Measurements from ENCODE around the gene VDAC2. TPM values are rescaled to one million over a fixed set of nuclear protein-coding genes. Genes with fewer than 3 reads are reported as not detected.

Gene VDAC2
- total RNA-seq (ENCODE audit: low replicate concordance), result 88.0 and 187 TPM in 2 replicates

GRCh38 chr10:75210282-75211006 is at the start of gene VDAC2:
TSS of gene VDAC2 (plus strand) at chr10:75210796. CDS start at chr10:75211159, 363 bp downstream.

GRCh38 chr10:75235375-75236177 is 25.0 kb downstream of the VDAC2 start, which contains the start of gene COMTD1:
TSS of gene COMTD1 (minus strand) at chr10:75235957. CDS start at chr10:75235928, 29 bp downstream.

Other genes with a start within 250 kb of the VDAC2 start
- gene SAMD8, start 99.1 kb upstream of the VDAC2 start, total RNA-seq (ENCODE audit: low replicate concordance), result 17.3 and 25.3 TPM in 2 replicates
- 7.6 and 13.2 TPM in 2 replicates for gene COMTD1, start 25.2 kb downstream of the VDAC2 start, total RNA-seq (ENCODE audit: low replicate concordance)
- gene ZNF503, start 191.0 kb downstream of the VDAC2 start, total RNA-seq (ENCODE audit: low replicate concordance), result 1.6 and 3.6 TPM in 2 replicates
- gene LRMDA, start 220.8 kb downstream of the VDAC2 start, total RNA-seq (ENCODE audit: low replicate concordance), result 1.5 and 2.3 TPM in 2 replicates

Data from smooth muscle cell of the coronary artery (primary cell).